ENCODE data around the gene OR51V1.
"Not testable (repeated sequence)": the region's sequence is repeated elsewhere in the genome, so short reads cannot be mapped to it uniquely, and the experiment has no call there.

The OR51V1 gene

DNA sequence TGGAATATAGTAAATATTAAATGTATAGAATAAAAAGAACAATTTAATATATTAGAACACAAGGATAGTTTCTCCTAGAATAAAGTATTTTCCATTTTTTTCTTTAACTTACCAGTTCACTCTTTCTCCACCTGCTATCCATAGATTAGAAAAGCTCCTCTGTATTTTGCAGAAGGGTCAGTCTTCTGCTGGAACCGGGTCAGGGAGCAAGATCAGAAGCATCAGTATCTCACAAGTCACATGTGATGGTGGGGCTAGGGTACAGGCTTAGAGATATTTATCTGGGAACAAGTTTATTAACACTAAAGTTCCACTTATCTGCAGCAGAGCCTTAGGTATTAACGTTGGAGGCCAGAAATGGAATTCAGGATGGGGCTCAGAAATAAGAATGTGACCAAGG, 28.6 kb downstream of the OR51V1 start:
- DNase-seq (ENCODE audit: low read depth in 3 of 3, low spot score in 1 of 3): no peak

GRCh38 chr11:5165898-5166297, 34.6 kb downstream of the OR51V1 start:
- DNase-seq (ENCODE audit: low read depth in 3 of 3, low spot score in 1 of 3): not testable (repeated sequence)

DNA sequence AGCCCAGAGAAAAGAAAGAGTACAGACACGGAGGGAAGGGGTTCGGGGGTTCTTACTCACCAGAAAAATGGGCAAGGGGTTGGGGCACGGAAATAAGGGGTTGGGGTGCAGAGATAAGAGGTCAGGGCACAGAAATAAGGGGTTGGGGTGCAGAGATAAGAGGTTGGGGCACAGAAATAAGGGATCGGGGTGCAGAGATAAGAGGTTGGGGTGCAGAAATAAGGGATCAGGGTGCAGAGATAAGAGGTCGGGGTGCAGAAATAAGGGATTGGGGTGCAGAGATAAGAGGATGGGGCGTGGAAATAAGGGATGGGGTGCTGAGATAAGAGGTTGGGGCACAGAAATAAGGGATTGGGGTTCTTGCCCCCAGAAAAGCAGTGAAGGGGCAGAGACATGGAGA, 35.7 kb downstream of the OR51V1 start:
- DNase-seq (ENCODE audit: low read depth in 3 of 3, low spot score in 1 of 3): not testable (repeated sequence)

DNA sequence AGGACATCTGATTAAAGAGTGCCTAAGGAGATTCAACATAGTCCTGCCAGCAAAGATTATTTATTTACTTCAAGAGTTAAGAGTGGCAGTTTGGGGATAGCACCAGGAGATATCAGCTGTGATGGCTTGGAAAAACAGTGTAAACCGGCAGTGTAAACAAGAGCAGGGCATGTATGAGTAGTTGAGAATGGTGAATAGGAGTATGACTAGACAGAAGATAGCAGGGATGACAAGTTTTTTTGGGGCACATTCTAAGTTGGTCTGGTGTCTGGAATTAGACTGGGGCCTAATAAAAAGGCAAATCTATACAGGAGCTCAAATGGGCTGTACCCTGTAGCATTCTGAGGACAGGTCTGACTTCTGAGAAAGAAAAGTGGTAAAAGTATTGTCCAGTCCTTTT, 39.4 kb downstream of the OR51V1 start:
- DNase-seq (ENCODE audit: low read depth in 3 of 3, low spot score in 1 of 3): not testable (repeated sequence)

- DNase-seq (ENCODE audit: low read depth in 3 of 3, low spot score in 1 of 3): not testable (repeated sequence)
These were observed 40.3 kb downstream of the OR51V1 start for GRCh38 chr11:5160217-5160616.

- no peak for DNase-seq (ENCODE audit: low read depth in 3 of 3, low spot score in 1 of 3)
These were observed 40.7 kb downstream of the OR51V1 start for GRCh38 chr11:5159806-5160205.

DNA sequence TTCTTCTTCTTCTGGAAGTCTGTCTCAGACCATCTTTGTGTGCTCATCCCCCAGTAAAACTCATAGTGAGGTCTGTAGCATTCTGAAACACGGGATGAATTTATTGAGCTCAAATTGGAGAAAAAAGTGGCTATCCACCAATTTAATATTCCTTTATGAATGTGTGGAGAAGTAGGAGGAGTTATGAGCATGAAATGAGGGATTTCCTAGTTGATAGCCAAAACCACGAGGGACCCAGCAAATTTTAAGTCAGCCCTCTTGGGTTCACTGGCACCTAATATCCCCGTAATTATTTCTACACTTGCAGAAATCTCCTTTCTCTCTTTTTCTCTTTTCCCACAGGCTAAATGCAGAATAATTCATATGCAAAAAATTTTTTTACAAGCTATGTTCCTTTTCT, 45.8 kb downstream of the OR51V1 start, which contains the start of gene OR52A1:
Gene OR52A1 (minus strand): TSS at position 101 of the 400 bp plus-strand sequence. CDS start 2,388 bp downstream, outside the sequence.
- no peak for DNase-seq (ENCODE audit: low read depth in 3 of 3, low spot score in 1 of 3)

DNA sequence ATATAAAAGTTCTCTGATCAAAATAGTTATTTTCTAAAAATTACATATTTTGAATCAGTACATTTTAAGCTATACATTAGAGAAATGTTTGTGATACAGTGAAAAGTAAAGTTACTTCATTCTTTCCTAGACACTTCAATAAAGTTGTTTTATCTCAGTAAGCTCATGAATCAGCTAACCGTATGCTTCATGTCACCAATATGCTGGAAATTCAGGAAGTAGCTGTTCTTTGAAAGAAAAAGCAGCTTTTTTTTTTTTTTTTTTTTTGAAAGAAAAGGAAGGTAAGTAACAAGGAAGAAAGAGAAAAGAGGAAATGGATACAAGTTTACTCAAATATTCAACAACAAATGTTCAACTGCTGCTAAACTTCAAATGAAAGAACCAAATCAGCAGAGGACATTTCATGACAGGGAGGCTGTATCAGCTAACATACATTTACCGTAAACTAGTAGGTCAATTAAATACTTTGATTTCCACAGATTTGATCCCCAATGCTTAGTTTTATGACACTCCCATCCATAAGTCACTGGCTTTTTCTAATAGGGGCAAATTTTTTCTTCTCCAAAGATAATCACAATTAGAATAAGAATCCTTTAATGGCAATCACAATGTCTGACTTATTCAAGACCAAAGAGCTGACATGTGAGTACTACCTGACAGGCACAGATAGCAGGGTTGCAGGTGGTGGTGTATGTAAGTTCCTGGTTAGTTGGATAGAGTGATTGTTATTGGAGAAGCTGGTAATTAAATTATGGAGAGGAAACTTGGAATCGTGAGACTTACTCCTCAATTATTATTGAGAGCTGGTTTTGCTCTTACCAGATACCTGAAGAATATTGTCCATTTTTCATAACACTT, 46.7 kb downstream of the OR51V1 start:
- DNase-seq (ENCODE audit: low read depth in 3 of 3, low spot score in 1 of 3): no peak

- no peak for DNase-seq (ENCODE audit: low read depth in 3 of 3, low spot score in 1 of 3)
These were observed 48.7 kb downstream of the OR51V1 start for GRCh38 chr11:5151713-5152153.

All from stimulated activated CD4-positive, alpha-beta T cell treated with anti-CD3 and anti-CD28 coated beads, TNF-alpha, amount 100 ng/mL, for 1 hour (primary cell).